ENCODE data around the gene TGM3. TPM values are rescaled to one million over a fixed set of nuclear protein-coding genes. Genes with fewer than 3 reads are reported as not detected.

TGM3 gene
- total RNA-seq, 2 donors from 2014 or later, result 0.27 TPM; not detected in 1

DNA sequence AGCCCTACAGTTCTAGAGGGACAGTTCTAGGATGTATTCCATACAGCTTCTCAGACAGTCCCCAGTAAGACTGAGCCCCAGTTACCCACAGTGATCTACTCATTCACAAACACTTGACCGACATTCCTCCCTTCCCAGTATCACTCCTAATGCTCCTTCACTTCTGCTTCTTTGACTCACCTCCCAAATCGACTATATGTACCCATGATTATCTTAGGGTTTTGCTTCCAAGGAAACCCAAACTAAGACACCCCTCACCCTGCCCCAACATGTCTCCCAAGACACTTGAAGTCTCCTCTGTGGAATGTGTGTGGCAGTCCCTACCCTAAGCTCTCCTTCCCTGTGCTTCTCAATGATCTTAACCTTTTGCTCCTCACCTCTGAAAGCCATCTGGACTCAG, 61.3 kb downstream of the TGM3 start:
- H3K27me3 ChIP-seq (replicated peaks; ENCODE audit: insufficient read depth), result no peaks in the 10 kb centered on the region
- no peak overlapping the region for H3K4me3 ChIP-seq
- no peaks in the 10 kb centered on the region for H3K4me1 ChIP-seq (ENCODE audit: control insufficient read depth in 1 of 2, low read depth in 2 of 2)
- H3K36me3 ChIP-seq, result no peaks in the 10 kb centered on the region
- no peaks in the 10 kb centered on the region for H3K9me3 ChIP-seq
- TF ChIP-seq CTCF (IDR thresholded peaks at IDR 0.05), result no peak
- ATAC-seq (ENCODE audit: insufficient number of reproducible peaks, low FRiP score, low read depth), result no peak
- no peak for DNase-seq (ENCODE audit: low spot score)
- H3K27ac ChIP-seq, result no peak overlapping the region

DNA sequence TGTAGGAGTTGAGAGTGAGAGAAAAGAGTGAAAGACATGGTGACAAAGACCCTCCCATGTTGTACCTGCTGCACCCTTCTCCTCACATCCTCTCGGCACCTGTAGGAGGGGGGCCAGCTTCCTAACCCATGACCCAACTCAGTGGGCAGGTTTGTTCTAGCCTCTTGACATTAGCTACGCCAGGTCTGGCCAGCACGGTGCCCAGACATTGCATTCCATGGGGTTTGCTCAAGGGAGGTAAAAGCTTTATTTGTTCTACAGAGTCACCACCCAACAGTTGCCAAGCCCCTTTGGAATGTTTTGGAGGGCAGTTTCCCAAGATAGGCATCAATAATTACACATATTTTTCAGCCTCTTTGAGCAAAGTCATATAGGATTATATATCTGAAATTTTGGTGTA, 62.2 kb downstream of the TGM3 start:
- no peaks in the 10 kb centered on the region for H3K9me3 ChIP-seq
- no peaks in the 10 kb centered on the region for H3K27me3 ChIP-seq (replicated peaks; ENCODE audit: insufficient read depth)
- no peaks in the 10 kb centered on the region for H3K36me3 ChIP-seq
- ATAC-seq (ENCODE audit: insufficient number of reproducible peaks, low FRiP score, low read depth) (no peak), DNase-seq (ENCODE audit: low spot score) (no peak)
- no peak overlapping the region for H3K4me3 ChIP-seq
- no peak for TF ChIP-seq CTCF (IDR thresholded peaks at IDR 0.05)
- H3K27ac ChIP-seq, result no peak overlapping the region
- no peaks in the 10 kb centered on the region for H3K4me1 ChIP-seq (ENCODE audit: control insufficient read depth in 1 of 2, low read depth in 2 of 2)

GRCh38 chr20:2361035-2361593, 65.3 kb downstream of the TGM3 start:
- H3K4me1 ChIP-seq (ENCODE audit: control insufficient read depth in 1 of 2, low read depth in 2 of 2), result no peaks in the 10 kb centered on the region
- DNase-seq (ENCODE audit: low spot score) (no peak), ATAC-seq (ENCODE audit: insufficient number of reproducible peaks, low FRiP score, low read depth) (no peak)
- no peak overlapping the region for H3K4me3 ChIP-seq
- no peaks in the 10 kb centered on the region for H3K27me3 ChIP-seq (replicated peaks; ENCODE audit: insufficient read depth)
- H3K27ac ChIP-seq, result no peak overlapping the region
- TF ChIP-seq CTCF (IDR thresholded peaks at IDR 0.05), result no peak
- H3K9me3 ChIP-seq, result no peaks in the 10 kb centered on the region
- no peaks in the 10 kb centered on the region for H3K36me3 ChIP-seq

- ATAC-seq (ENCODE audit: insufficient number of reproducible peaks, low FRiP score, low read depth) (no peak), DNase-seq (ENCODE audit: low spot score) (no peak)
- no peak for TF ChIP-seq CTCF (IDR thresholded peaks at IDR 0.05)
Observed at GRCh38 chr20:2363187-2363586, 67.4 kb downstream of the TGM3 start.

GRCh38 chr20:2363587-2363986, 67.8 kb downstream of the TGM3 start:
- Histone ChIP-seq H3K27ac (no peak overlapping the region), H3K4me3 (no peak overlapping the region), H3K9me3 (no peaks in the 10 kb centered on the region), H3K27me3 (replicated peaks; ENCODE audit: insufficient read depth) (no peaks in the 10 kb centered on the region), H3K4me1 (ENCODE audit: control insufficient read depth in 1 of 2, low read depth in 2 of 2) (no peaks in the 10 kb centered on the region), H3K36me3 (no peaks in the 10 kb centered on the region)
- TF ChIP-seq CTCF (IDR thresholded peaks at IDR 0.05), result no peak
- DNase-seq (ENCODE audit: low spot score) (no peak), ATAC-seq (ENCODE audit: insufficient number of reproducible peaks, low FRiP score, low read depth) (no peak)

More at GRCh38 chr20:2363187-2363586, 67.4 kb downstream of the TGM3 start:
- H3K4me1 ChIP-seq (ENCODE audit: control insufficient read depth in 1 of 2, low read depth in 2 of 2), result no peaks in the 10 kb centered on the region
- H3K36me3 ChIP-seq, result no peaks in the 10 kb centered on the region
- no peaks in the 10 kb centered on the region for H3K27me3 ChIP-seq (replicated peaks; ENCODE audit: insufficient read depth)
- no peaks in the 10 kb centered on the region for H3K9me3 ChIP-seq
- H3K4me3 ChIP-seq, result no peak overlapping the region
- no peak overlapping the region for H3K27ac ChIP-seq
